HPDE6-E6E7 (cell line): ENCODE results near the gene DLG2.

Source experiments
- DNase-seq: peaks from one replicate; pipeline ENCODE4 v3.0.0; 2011; ENCODE audit warnings: missing footprints; ENCODE audit errors: extremely low spot score

DLG2 gene

GRCh38 chr11:84480131-84480530 is 1147.0 kb downstream of the DLG2 start:
- DNase-seq, result no peak

GRCh38 chr11:84476581-84476980 is 1150.6 kb downstream of the DLG2 start:
- DNase-seq, result no peak

GRCh38 chr11:84471501-84471900 is 1155.6 kb downstream of the DLG2 start:
- no peak for DNase-seq

- DNase-seq, result no peak
Observed at GRCh38 chr11:84468235-84468634, 1158.9 kb downstream of the DLG2 start.

- DNase-seq, result no peak
Observed at GRCh38 chr11:84465040-84465439, 1162.1 kb downstream of the DLG2 start.

GRCh38 chr11:84455691-84456090 is 1171.5 kb downstream of the DLG2 start:
- DNase-seq, result no peak

DNA sequence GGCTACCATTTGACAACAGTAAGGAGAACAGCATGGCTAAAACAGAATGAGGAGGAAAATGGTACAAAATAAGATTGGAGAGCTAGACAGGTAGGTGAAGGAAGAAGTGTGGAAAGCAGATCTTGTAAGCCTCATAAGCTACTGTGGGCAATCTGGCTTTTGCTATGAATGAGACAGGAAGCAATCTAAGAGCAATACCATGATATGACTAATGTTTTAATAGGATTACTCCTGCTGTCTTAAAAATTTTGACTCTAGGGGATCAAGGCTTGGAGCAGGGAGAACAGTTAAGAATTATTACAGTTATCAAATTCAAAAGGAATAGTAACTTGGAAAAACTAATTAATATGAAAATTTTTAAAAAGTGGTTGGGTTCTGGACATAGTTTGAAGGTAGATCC is 1174.9 kb downstream of the DLG2 start:
- no peak for DNase-seq

GRCh38 chr11:84438565-84438964 is 1188.6 kb downstream of the DLG2 start:
- no peak for DNase-seq

DNA sequence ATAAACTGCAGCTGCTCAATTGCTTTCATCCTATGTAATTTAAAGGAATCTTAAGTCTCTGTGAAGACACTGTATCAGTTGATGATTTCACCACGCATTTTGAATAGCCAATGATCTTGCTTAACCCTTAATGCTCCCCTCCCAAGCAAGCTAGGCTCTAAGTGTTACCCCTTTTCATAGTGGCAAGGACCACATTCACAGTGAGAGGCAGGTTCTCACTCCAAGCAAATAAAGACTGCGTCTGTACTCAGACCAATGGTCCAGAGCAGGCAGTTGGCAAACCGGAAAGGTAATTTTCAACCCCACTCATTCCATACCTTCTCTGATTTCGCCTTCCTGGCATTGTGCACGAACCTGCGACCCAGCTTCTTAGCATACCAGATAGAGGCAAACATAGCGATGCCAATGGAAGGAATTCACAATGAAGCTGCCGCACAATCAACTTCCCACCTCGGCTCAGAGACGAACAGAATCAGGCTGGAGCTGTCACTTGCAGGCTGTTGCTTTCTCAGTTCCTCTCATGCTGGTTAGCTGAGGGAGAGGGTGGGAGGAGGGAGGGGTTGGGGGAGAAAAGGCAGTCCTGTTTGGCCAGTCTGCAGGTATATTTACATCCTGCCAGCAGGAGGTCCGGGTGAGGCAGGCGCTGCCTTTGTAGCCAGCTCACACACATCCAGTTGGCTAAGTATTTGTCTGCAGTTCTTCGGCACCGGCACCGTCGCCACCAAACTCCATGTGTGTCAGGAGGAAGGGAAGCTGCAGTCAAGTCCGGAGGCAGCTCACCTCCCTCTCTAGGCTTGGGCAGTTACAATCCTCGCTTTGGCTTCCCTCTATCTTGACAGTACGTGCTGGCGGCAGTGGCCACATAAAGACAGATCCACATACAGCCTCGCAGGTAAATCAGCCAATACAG is 1189.8 kb downstream of the DLG2 start:
- no peak for DNase-seq

DNA sequence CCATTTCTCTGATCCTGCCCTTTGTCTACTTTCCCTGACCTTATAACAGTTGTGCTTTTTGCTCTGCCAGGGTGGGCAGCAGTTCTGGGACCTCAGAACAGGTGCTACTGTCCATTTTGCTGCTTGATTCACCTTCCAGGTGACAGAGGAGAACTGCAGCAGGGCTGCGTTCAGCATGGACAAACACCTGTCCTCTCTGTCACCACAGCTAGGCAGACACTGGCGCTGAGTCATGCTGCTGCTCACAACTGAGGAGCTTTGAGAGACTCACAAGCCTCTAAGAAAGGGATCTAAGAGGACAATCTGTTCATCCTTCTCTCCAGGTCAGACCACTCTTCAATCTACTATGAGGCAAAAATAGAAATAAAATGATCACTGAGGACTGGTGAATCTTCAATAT is 1196.5 kb downstream of the DLG2 start:
- DNase-seq, result no peak

- DNase-seq, result no peak
Observed at GRCh38 chr11:84425673-84426072, 1201.5 kb downstream of the DLG2 start.

DNA sequence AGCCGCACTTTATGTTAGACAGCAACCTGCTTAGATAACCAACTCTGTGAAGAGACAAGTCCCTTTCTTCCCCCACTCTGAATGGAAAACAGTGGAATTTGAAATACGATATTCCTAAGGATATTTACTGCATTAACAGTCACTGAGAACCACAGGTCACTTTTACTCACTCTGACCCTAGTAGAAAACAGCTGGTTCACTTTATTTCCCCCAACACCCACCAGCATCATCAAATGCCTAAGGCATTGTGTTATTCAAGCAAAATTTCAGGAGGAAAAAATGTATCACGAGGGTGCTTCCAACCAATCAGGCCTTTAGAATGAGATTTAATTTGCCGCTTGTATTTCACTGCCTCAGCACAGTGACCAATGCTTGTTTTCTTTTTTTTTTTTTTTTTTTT is 1206.9 kb downstream of the DLG2 start:
- no peak for DNase-seq

- no peak for DNase-seq
Observed at GRCh38 chr11:84419616-84420015, 1207.5 kb downstream of the DLG2 start.

DNA sequence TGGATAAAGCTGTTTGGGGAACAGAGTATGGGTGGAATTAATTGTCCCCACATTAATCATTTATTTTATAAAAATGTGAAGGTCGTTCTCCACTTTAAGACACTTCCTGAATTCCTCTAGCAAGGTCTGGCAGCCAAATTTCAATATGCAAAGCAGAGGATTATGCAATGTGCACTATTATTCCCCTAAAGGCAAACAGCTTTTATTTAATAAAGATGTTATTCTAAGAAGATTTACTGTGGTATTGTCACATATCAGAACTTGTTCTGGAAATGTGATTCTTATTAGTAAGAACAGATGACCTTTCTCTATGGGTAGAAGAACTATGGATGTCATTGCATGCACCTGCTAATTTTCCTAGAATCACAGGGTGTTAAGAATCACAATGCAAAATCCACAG is 1212.2 kb downstream of the DLG2 start:
- no peak for DNase-seq

GRCh38 chr11:84413549-84413948 is 1213.6 kb downstream of the DLG2 start:
- no peak for DNase-seq

DNA sequence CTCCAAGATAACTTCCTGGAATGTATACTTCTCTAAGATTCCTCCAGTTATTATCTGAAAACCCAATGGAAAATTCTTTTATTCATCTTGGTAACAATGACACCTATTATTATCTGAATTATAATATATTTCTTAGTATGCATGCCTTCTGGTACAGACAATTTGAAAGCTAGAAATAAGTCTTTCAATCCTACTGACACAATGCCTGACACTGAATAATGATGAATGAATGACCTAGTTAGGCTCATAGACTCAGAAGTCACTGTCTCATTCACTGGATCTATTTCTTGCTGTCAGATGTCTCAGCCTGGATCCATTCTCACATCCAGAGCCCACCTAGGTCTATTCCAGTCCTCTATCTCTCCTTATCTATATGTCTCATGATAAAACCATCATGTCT is 1214.3 kb downstream of the DLG2 start:
- DNase-seq, result no peak

DNA sequence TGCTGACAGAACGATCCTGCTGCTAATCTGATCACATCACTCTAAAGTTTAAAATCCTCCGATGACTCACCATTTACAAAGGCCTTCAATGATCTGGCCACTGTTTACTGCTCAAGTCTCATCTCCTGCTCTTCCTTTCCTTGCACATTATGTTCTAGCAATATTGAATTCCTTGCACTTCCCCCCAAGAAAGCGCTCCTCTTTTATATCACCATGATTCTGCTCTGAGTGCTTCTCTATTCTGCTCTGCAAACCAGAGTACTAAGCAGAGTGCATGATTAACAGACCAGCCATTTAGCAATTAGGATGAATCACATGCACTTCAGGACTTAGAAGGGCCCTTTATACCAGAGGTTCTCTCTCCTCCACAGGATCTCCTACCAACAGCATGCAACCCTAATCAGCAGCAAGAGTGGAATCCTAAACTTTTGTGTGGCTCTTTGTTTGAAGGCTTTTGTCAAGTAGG is 1218.2 kb downstream of the DLG2 start:
- DNase-seq, result no peak

DNA sequence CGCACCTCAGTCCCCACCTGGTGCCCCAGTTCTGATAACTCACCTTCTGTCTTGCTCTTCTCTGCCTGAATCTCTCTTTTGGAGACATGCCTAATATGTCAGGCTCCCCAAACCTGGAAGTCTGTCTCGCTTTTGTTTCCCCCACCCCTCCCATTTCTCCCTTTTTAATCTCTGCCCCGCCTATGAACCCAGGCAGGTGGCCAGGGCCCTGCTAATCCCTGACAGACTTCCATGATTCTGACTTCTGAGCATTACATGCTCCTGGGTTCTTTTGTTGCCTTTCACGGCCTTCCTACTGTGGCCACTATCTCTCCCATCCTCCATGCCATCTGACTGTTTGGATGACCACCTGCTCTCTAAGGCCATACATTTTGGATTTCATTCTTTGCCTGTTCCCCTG is 1220.1 kb downstream of the DLG2 start:
- no peak for DNase-seq

DNA sequence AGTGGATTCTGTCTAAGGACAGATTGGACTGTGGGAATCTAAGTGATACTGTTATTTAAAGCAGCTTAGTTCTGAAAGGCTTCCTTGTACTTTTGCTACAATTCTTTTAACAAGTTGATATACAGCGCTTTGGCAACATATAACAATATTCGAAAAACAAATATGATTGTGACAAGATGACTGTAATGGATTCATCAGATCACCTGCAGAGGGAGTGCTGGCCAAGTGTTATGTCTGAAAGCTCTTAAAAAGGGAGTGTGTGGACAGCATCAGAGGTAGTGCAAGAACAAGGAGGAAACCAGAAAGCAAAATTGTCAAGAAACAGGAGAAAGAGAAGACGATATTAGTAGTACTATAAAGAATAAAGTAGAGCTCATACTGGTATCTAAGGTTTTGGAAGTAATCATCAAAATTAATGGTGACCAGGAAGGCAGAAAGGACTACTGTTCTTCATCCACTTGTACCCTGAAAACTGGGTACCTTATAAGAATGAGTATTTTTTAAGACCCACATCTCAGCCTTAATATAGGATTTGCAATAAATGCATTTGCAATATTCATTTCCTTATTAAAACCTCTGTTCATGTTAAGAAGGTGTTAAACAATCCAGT is 1229.0 kb downstream of the DLG2 start:
- DNase-seq, result no peak

DNA sequence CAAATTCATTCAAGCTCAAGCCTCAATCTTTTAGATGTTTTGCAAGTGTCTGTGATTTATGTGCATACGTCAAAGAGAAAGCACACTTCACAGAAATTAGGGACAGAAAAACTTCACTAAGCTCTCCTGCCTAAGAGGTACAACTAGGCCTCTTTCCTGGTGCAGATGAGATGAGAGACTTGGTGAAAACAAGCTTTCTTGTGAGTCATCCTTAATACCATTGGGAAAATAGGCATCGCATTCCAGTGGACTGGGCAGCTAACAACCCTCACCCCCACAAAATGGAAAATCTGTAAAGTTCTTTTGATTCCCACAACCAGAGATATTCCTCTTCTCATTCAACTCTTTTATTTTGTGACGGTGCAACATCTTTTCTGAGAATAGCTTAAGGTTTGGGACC is 1230.6 kb downstream of the DLG2 start:
- DNase-seq, result no peak

GRCh38 chr11:84390441-84391078 is 1236.6 kb downstream of the DLG2 start:
- DNase-seq, result no peak

DNA sequence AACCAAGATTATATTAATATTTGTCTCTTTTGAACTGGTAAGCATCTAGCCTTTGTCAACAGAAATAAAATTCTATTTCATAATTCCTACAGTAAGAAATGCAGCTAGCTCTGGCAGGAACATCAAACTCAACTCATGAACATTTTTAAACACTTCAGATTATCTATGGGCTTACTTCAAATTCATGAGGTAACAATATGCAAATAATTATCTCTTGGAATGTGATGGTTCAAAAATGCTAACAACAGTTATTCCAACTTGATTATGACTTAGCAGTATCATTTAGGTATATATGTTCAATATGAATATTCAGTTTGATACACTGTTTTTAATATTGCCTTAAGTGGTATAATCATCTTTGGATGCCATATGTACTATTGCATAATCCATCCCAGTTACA is 1237.4 kb downstream of the DLG2 start:
- no peak for DNase-seq

DNA sequence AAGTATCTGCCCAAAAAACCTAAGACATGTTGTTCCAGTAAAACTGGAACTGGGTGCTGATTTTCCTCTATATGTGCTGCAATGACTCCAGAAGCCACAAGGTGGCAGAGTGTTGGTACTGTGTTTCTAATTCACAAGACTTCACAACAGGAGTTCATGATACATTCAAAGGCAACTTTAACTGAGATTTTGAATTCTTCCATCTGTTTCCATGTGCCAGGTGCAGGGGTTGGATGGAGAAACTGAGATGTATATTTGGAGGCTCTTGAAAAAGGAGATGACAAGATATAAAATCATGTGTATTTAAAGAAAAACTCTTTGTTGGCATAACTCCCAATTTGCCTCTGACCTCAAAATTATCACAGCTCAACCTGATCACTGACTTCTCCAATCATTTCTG is 1242.4 kb downstream of the DLG2 start:
- DNase-seq, result peak; percentile 6
